Measurements from ENCODE around the gene MSI2.

MSI2 gene

DNA sequence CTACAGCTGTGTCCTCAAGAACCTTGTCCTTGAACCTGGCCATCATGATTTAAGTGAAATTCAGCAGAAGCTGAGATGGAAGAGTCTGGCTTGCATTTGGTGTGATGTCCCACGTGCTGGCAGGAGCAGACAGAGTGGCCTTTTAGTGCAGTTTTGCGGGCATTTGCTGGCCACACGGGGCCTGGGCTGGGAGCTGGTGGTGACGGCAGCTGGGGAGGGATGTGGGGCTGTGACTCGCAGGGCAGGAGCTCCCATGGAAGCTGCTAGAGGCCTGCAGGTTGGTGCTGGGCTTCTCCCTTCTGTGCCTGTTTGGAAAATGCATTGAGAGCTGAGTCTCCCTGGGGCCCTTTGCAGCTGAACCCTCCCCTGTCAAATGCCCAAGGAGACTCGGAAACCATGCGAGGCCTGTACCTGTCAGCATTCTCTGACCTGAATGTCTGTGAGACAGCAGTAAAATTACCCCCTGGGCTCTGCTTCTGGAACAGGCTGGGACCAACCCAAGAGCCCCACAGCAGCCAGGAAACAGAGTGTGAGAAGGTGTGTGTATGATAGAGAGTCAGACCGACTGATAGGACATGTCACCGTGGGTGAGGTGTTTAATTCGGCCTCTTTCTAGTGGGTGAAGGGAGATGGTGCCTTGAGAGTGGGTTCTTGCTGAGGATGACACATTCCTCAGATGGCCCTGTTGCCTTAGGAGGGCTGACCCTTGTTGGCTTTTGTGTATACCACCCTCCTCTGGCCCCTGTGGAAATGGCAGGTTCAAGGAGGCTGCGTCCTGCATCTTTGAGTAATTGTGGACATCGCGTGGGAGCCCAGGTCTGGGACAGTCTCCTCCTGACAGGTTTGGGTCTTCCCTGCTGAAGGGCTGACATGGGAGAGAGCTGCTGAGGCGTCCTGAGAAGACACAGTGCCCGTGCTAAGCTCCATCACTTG, 145.5 kb downstream of the MSI2 start:
- DNase-seq: no peak

- no peak for DNase-seq
These were observed 146.4 kb downstream of the MSI2 start for GRCh38 chr17:57402681-57403180.

- no peak for DNase-seq
These were observed 146.9 kb downstream of the MSI2 start for GRCh38 chr17:57403236-57403635.

GRCh38 chr17:57404073-57404472, 147.8 kb downstream of the MSI2 start:
- no peak for DNase-seq

DNA sequence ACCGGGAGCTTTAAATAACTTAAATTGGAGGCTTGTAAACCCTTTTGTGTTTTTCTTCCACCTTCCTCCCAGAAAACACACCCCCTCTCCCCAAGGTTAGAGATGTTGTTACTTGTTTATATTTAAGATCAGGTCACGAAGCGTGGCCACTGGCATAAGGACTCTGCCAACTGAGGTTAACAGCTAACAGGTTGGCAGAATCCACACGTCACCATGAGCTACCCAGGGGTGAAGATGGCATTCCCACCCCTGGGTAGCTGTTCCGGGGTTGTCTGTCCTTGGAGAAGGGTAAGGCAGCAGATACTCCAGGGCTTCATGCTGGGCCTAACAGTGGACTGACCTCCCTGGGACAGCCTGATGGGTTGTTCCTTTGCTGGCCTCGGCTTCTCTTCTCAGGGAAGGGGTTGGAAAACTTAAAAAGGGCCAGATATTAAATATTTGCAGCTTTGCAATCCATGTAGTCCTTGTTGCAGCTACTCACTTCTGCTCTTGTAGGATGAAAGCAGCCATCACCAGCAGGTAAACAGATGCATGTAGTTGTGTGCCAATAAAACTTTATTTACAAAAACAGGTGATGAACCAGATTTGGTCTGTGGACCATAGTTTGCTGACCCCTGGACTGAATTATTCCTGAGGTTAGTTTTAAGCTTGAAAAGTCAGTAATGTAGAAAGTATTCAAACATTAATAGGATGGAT, 148.6 kb downstream of the MSI2 start:
- DNase-seq: no peak

GRCh38 chr17:57405491-57406072, 149.3 kb downstream of the MSI2 start:
- no peak for DNase-seq

GRCh38 chr17:57406131-57406980, 150.0 kb downstream of the MSI2 start:
- DNase-seq: no peak

GRCh38 chr17:57406981-57407286, 150.6 kb downstream of the MSI2 start:
- no peak for DNase-seq

- no peak for DNase-seq
These were observed 151.2 kb downstream of the MSI2 start for GRCh38 chr17:57407287-57408070.

- no peak for DNase-seq
These were observed 151.9 kb downstream of the MSI2 start for GRCh38 chr17:57408071-57408811.

DNA sequence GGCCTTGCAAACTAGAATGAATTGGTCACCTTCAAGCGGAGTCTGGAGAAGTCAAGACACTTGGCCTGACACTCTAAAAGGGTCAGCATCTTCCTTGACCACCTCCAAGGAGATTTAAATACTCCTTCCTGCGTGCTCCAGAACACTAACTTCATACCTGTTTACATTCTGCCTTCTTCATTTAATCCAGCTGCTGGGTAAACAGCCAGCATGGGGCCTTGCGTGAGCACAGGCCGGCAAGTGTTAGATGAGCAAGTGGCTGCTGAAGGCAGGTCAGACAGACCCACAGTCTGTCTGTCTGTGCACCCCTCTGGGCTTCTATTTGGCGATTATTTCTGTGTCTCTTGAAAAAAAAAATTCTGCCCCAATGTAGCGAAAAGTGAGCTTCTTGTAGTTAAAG, 153.8 kb downstream of the MSI2 start:
- DNase-seq: no peak

DNA sequence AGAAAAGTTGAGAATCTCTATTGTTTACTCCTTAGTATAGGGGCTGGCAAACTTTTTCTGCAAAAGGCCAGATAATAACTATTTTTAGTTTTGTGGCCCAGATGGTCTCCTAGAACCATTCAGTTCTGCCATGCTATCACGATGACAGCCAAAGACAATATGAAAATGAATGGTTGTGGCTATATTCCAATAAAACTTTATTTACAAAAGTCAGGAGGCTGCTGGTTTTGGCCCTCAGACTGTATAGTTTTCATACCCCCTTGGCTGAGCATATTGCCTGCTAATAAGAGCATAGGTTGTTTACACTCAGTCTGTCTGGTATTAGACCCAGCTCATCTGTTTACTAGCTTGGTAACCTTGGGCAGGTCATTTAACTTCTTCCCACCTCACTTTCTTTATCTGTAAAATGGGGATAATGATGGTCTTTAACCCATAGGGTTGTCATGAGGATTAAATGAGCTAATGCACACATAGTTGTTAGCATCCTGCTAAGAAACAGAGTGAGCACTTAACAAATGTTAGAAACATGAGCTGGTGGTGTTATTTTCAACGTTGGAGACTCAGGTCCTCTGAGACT, 156.3 kb downstream of the MSI2 start:
- no peak for DNase-seq

DNA sequence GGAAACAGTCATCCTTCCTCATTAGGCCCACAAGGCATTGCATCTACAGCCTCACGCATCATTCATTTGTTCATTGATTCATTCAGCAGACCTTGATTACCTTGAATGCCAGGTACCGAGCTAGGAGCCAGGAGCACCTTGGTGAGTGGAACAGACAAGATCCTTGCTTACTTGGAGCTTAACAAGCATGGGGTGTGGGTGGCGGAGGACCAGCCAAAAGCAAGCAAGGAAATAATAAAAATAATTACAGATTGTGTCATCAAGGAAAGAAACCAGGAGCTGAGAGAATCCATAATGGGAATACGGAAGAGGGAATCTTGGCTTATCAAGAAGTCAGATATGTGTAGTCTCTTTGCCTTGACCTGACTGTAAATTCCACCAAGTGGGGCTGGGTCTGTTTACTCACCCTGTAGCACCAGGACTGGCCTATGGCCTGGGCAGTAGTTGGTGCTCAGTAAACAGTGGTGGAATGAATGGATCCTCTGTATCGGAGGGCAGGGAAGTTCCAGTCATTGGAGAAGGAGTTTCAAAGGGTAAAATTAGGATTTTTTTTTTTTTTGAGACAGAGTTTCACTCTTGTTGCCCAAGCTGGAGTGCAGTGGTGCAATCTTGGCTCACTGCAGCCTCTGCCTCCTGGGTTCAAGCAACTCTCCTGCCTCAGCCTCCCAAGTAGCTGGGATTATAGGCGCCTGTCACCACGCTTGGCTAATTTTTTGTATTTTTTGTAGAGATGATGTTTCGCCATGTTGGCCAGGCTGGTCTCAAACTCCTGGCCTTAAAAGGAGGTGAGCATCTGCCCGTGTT, 157.7 kb downstream of the MSI2 start:
- DNase-seq: no peak

- no peak for DNase-seq
These were observed 159.5 kb downstream of the MSI2 start for GRCh38 chr17:57415751-57416207.

DNA sequence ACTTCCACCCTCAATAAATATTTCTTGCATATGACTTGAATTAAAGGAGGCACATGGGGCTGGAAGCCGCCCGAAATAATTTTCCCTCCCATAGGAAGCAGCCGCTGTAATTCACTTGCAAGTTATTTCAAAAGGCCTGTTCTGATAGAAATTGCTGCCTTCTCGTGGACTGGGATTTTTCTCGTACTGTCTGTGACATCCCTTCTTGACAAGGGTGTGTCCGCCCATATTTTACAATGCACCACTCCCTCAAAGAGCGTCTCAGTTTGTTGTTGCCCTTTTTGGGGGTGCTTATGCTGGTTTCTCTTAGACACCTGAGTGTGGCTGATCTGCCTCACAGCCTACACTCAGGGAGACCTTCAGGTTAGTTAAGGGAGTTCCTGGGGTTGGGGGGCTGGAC, 160.0 kb downstream of the MSI2 start:
- no peak for DNase-seq

- no peak for DNase-seq
These were observed 161.6 kb downstream of the MSI2 start for GRCh38 chr17:57417956-57418355.

DNA sequence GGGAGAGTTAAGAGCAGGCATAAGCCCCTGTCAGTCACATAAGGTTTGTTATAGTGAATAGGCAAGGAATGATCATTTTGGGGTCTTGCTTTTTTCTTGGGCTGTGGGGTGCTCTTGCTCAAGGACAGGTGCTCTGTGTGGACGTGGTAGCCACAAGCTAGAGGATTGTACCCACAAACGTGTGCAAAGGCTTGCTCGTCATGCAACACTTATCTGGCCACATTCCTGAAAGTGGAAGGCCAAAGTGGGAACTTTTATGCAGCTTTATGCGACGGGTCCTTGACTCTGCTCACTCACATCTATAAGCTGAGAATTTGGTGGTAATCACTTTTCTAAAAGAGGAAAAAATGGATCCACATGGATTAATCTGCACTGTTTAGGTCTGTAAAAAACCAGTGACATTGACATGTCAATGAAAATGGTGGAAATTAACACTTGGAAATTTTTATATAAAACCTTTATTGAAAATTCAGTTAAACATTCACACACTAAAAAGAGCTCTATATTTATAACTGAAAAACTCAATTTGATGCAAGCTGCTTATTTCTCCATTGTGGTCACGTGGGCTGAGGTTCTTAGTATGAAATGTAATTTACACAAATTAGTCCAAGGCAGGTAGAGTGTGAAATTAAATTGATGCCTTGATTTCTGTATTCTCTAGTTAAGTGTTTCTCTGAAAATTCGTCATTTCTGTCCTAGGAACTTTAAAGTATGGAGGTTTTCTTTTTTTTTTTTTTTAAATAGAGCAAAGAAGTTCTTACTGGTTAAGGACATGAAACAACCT, 162.3 kb downstream of the MSI2 start:
- no peak for DNase-seq

DNA sequence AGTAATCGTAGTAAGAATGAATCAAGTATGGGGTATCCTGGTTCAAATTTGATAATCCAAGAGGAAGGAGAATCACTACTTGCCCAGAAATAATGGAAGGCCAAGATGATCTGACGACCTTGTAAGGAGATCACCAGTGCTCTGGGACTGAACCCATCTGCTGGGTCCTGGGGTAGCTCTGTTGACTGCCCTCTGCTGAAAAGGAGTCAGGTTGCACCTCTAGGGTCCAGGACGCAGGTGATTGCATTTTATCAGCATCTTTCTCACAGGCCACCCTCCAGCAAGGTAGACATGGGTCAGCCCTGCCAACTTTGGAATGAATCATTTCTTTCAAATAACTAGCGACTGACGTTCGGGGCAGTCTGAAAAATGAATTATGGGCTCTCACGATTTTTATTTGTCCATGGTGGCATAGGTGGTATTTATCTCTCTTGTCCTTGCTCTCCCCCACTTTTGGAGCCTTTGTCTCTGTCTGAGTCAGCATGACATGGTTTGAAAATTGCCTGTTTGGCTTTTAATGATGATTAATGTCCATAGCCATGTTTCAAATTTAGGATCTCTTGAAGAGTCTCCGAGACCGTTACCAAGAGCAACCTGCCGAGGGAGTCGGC, 163.7 kb downstream of the MSI2 start:
- no peak for DNase-seq
